GM19025 (cell line): Measurements from ENCODE around the gene PAH.
"Not testable (repeated sequence)": the region's sequence is repeated elsewhere in the genome, so short reads cannot be mapped to it uniquely, and the experiment has no call there.

Experiments used
- ATAC-seq: cut with Tn5 transposase; IDR thresholded peaks from one replicate; pipeline ENCODE4 v1.9.1; 2021; ENCODE audit warnings: mild to moderate bottlenecking, low read depth, moderate library complexity; ENCODE audit not compliant: unreplicated experiment

PAH gene

GRCh38 chr12:102833687-102834441, 83.2 kb downstream of the PAH start:
- ATAC-seq = no peak

DNA sequence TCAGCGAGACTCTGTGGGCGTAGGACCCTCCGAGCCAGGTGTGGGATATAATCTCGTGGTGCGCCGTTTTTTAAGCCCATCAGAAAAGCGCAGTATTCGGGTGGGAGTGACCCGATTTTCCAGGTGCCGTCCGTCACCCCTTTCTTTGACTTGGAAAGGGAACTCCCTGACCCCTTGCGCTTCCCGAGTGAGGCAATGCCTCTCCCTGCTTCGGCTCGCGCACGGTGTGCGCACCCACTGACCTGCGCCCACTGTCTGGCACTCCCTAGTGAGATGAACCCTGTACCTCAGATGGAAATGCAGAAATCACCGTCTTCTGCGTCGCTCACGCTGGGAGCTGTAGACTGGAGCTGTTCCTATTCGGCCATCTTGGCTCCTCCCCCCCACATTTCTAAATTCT, 84.2 kb downstream of the PAH start:
- ATAC-seq = not testable (repeated sequence)

- no peak for ATAC-seq
These were observed 92.7 kb downstream of the PAH start for GRCh38 chr12:102824218-102824835.

- no peak for ATAC-seq
These were observed 95.9 kb downstream of the PAH start for GRCh38 chr12:102821149-102821548.

DNA sequence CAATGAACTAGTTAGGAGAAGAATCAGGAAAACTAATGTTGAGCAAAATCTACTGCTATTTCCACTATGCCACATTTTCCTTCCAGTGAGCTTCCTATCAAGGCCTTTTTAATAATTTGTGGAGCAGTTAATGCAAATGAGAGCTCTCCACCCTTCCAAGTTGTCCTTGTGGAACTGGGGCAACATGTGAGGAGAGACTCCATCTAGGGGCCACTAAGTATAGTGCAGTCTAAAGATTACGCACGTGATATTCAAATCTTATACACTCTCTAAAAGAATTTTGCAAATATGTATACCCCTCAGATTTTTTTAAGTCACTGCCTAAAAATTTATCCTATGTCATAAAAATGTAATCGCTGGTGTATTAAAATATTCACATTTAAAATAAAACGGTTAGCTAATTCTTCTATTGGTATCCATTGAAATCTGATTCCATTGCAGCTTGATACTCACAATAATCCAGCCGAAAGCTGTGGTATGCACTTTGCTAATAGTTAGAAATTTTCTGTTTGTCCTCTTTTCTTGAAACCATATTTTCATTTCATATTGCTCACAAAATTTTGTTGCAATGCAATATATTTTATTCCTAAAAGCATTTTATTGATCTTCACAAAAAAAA, 100.1 kb downstream of the PAH start:
- ATAC-seq = no peak

DNA sequence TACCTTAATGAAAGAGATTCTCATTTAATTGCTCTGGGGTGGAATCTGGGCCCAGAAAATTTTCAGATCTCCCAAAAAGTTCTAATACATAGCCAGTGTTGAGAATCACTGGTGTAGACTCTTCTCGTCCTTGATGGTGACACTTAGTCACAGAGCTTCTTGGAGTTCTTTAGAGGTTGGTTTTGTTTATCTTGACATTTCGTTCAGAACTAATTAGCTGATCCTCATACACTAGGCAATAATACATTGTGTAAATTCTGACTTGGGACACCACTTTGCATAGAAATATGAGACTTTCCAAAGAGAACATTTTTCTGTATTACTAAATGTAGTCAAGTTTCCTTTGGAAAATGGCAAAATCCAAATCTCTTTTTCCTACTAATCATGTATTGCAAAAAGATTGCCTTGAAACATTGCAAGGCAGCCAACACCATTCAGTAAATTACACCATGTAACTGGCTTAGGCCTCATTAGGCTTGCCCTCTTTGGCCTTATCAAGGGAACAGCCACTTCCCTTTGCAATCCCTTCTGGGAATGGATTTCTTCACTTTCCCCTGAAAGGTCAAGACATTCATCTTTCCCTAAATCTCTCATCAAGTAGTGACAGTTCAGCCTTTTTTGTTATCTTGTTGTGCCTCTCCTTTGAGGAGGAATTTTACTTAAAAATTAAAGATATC, 102.2 kb downstream of the PAH start:
- ATAC-seq = no peak

- no peak for ATAC-seq
These were observed 104.7 kb downstream of the PAH start for GRCh38 chr12:102812344-102812743.

- no peak for ATAC-seq
These were observed 105.8 kb downstream of the PAH start for GRCh38 chr12:102811110-102811737.

DNA sequence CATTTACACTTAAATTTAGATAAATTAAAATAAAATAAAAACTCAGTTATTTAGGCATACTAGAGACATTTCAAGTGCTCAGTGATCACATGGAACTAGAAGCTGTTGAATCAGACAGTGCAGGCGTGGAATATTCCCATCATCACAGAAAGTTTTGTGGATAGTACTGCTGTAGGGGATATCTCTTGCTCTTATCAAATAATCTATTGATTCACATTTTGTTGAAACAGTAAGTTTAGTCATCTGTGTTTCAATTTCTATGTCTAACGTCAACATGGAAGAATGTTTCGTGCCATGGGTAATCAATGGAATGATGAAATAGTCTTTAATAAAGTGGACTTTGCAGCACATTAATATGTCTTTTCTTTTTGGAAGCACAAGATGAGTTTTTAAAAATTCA, 108.6 kb downstream of the PAH start:
- no peak for ATAC-seq

- no peak for ATAC-seq
These were observed 110.5 kb downstream of the PAH start for GRCh38 chr12:102806592-102806991.

GRCh38 chr12:102806110-102806509, 110.9 kb downstream of the PAH start:
- no peak for ATAC-seq

GRCh38 chr12:102800565-102800964, 116.5 kb downstream of the PAH start:
- no peak for ATAC-seq

DNA sequence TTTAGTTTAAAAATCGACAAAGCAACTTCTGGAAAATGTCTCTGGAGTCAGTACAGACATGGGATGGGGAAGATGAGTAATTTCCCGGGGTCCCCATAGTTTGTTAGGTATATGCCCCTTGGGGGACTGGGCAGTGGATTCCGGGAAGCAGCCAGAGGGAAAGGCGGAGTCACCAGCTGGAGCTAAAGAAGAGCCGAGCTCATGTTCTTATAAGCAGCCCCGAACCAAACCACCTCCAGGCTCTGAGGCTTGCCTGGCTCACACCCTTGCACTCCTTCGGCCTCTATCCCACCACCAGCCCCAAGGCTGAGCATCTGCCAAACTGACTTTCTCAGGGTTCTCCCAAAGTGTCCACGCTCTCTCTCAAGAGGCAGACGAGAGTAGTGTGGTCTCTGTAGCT, 117.8 kb downstream of the PAH start:
- no peak for ATAC-seq

DNA sequence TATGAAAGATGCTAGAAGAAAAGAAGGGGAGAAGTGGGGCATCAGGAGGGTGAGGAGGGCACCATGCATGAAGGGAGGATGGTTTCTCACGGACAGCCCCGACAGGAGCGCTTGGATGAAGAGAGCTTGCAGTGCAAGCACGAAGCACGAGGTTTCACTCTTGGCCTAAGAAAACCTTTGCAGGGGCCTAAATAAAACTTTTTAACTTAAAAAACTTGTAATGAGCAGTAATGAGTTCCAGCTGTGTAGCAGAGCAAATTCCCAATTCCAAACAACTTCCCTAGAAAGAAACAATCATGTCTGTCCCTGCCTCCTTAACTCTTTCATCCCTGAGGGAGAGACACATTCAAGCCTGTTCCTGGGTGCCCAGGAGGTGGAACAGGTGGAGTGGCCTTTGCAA, 119.5 kb downstream of the PAH start:
- ATAC-seq = no peak

DNA sequence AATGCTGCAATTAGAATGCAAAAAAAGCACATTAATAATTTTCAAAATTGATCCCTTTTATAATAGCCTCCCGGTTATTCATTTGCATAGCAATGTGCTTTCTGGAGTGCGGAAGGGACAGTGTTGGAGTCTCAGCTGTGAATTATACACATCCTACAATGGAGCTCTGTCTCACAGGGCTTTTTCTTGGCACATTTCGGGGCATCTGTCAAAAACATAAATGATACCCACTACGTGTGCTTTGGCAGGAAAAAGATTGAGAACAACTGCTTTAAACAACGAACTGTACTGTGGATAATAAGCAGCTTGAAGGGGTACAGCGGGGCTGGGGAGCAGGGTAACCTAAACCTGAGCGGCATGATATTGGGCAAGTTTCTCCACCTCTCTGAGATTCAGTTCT, 123.1 kb downstream of the PAH start:
- no peak for ATAC-seq
